ENCODE results near the gene VTCN1.

- no peak for TF ChIP-seq EZH2 (IDR thresholded peaks at IDR 0.05)
- no peak for TF ChIP-seq CTCF (IDR thresholded peaks at IDR 0.05 in 2 of 3, conservative IDR thresholded peaks at IDR 0.05 in 1 of 3; ENCODE audit: borderline replicate concordance in 1 of 3, insufficient read depth in 1 of 3, low read depth in 2 of 3, low read length in 2 of 3)
- TF ChIP-seq EGR1 (IDR thresholded peaks at IDR 0.05; ENCODE audit: low read depth) = no peak
- no peak for TF ChIP-seq REST (IDR thresholded peaks at IDR 0.05; ENCODE audit: low read depth)
- no peak for TF ChIP-seq ZBTB33 (IDR thresholded peaks at IDR 0.05; ENCODE audit: extremely low read depth, insufficient replicate concordance, low read length)
- no peak for TF ChIP-seq JUND (IDR thresholded peaks at IDR 0.05)
- no peak for TF ChIP-seq EZH2phosphoT487 (IDR thresholded peaks at IDR 0.05; ENCODE audit: borderline replicate concordance)
- TF ChIP-seq POLR2A (IDR thresholded peaks at IDR 0.05; ENCODE audit: borderline replicate concordance, extremely low read depth, insufficient read depth, insufficient read length) = no peak
- no peak for TF ChIP-seq FOSL1 (IDR thresholded peaks at IDR 0.05; ENCODE audit: low read depth)
These were observed 113.3 kb downstream of the VTCN1 start for GRCh38 chr1:117097443-117097842.
